Panc1 (cell line): ENCODE measurements around the gene ERGIC1. TPM values are rescaled to one million over a fixed set of nuclear protein-coding genes. Genes with fewer than 3 reads are reported as not detected.
A peak's percentile ranks its signal among the peaks of the same experiment; 100 is the strongest.

Experiments
- ATAC-seq: fragments of 200-7000 bp; cut with Tn5 transposase; 2 replicates; pipeline ENCODE4 v1.9.1; 2020; ENCODE audit warnings: mild to moderate bottlenecking, moderate library complexity
- BruUV-seq: library from RNA; stranded (reverse); fragments of 400-500 nt; replicated peaks from 2 replicates; lab custom pipeline; 2021; lab: Mats Ljungman, UMichigan
- CTCF ChIA-PET: fragments of 300-600 bp; sonication (Branson Sonifier 250); formaldehyde crosslinking; loops from one replicate; lab custom pipeline; 2022; ENCODE audit warnings: antibody characterized with exemption; lab: Charles Lee
- POLR2A ChIA-PET: fragments of 300-600 bp; sonication (Branson Sonifier 250); formaldehyde crosslinking; loops from one replicate; lab custom pipeline; 2022; ENCODE audit warnings: antibody characterized with exemption; lab: Charles Lee
- DNase-seq: peaks from one replicate; pipeline ENCODE4 v3.0.0-alpha.2; 2010; ENCODE audit warnings: low read depth, low spot score
- H3K27ac ChIP-seq: 2 replicates; pipeline ENCODE4 v1.5.1; 2011; ENCODE audit warnings: mild to moderate bottlenecking, low read length, inconsistent platforms
- H3K27me3 ChIP-seq: fragments of 200-500 bp; sonication (Bioruptor generic); 2 replicates; pipeline ENCODE4 v1.6.0; 2014; ENCODE audit warnings: low read length, inconsistent platforms; ENCODE audit not compliant: control insufficient read depth, insufficient read depth
- H3K36me3 ChIP-seq: fragments of 200-500 bp; sonication (Bioruptor generic); 2 replicates; pipeline ENCODE4 v1.5.1; 2014; ENCODE audit warnings: inconsistent platforms, mild to moderate bottlenecking, low read length, moderate library complexity; ENCODE audit not compliant: control insufficient read depth, insufficient read depth
- H3K4me1 ChIP-seq: 2 replicates; pipeline ENCODE4 v1.5.1; 2011; ENCODE audit warnings: inconsistent platforms, mild to moderate bottlenecking, low read length, moderate library complexity; ENCODE audit not compliant: control insufficient read depth, insufficient read depth
- H3K4me3 ChIP-seq, 2 experiments: 2 replicates each; pipeline ENCODE4 v1.5.1; 2011 to 2012; ENCODE audit warnings: low read depth in 2 of 2, low read length in 2 of 2, mild to moderate bottlenecking in 2 of 2, inconsistent platforms in 1 of 2, moderate library complexity in 1 of 2
- H3K9me3 ChIP-seq: fragments of 200-500 bp; sonication (Bioruptor generic); 2 replicates; pipeline ENCODE4 v1.5.1; 2014; ENCODE audit warnings: low read depth, mild to moderate bottlenecking, inconsistent platforms, low read length, moderate library complexity; ENCODE audit not compliant: control insufficient read depth, insufficient read depth
- POLR2AphosphoS5 ChIP-seq: IDR thresholded peaks from 2 replicates; pipeline ENCODE4 v1.6.1; 2012; ENCODE audit warnings: mild to moderate bottlenecking, low read depth, low read length, moderate library complexity
- SIN3A ChIP-seq: IDR thresholded peaks from 2 replicates; pipeline ENCODE4 v1.6.1; 2012; ENCODE audit warnings: low read depth, mild to moderate bottlenecking, low read length, moderate library complexity, borderline replicate concordance; ENCODE audit not compliant: insufficient read depth
- TCF7L2 ChIP-seq: IDR thresholded peaks from 2 replicates; pipeline ENCODE4 v1.6.1; 2011; ENCODE audit warnings: mild to moderate bottlenecking, low read depth, low read length, inconsistent platforms
- in situ Hi-C: cut with HindIII; loops from 2 replicates; pipeline ENCODE4 v1.10.0; 2016; ENCODE audit warnings: low sequenced_read_pairs, low pct_unique_long_range_greater_than_20kb
- intact Hi-C: fragments of 100-400 bp; cut with micrococcal nuclease; formaldehyde crosslinking; loops from one replicate; pipeline ENCODE4 v1.10.0; 2022; ENCODE audit not compliant: unreplicated experiment
- total RNA-seq: library from RNA; stranded (reverse); gene quantifications from one replicate; pipeline ENCODE4 v1.2.1, GENCODE V29; 2021; ENCODE audit not compliant: unreplicated experiment
- TF ChIP-seq, protein P1 (sequence below): fragments of 450-650 bp; IDR thresholded peaks from 2 replicates; pipeline ENCODE4 v1.5.1; 2017; ENCODE audit warnings: mild to moderate bottlenecking
- TF ChIP-seq, protein P2 (sequence below), 2 experiments: IDR thresholded peaks; 2 replicates each; pipeline ENCODE4 v1.6.1; 2011 to 2012; ENCODE audit warnings: low read depth in 2 of 2, control low read depth in 1 of 2, low read length in 1 of 2, mild to moderate bottlenecking in 1 of 2, moderate library complexity in 1 of 2; ENCODE audit not compliant: insufficient read depth in 1 of 2

ERGIC1 gene
- total RNA-seq, 1 experiment from 2014 or later = 206 TPM

DNA sequence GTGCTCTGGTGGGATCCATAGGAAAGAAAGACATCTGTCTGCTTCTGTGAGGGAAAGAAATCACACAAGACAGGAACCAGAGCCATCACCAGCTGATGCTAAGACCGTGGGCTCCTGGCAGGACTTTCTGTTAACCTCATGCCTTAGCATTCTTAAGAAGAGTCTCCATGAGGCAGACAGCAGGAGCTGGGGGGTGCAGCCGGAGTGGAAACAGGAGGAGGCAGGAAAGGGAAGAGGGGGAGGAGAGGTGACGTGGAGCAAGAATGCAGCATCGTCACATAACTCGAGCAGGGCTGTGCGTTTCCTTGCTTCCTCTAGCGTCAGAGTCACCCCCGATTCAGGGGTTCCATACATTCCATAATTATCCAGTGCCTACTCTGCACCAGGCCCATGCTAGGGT lies 53.6 kb downstream of the ERGIC1 start:
- Histone ChIP-seq H3K36me3 (peaks cover 5% of the 10 kb centered on the region; the same call in 1 of the 2 replicates), H3K27ac (peak overlapping the region; percentile 52; the same call in 1 of the 2 replicates), H3K9me3 (peaks cover 3% of the 10 kb centered on the region; the same call in 1 of the 2 replicates), H3K27me3 (no peaks in the 10 kb centered on the region), H3K4me3 (no peak overlapping the region), H3K4me1 (peaks cover 16% of the 10 kb centered on the region)
- TF ChIP-seq POLR2AphosphoS5 (no peak), TCF7L2 (no peak), SIN3A (no peak)
- TF ChIP-seq, protein P1, sequence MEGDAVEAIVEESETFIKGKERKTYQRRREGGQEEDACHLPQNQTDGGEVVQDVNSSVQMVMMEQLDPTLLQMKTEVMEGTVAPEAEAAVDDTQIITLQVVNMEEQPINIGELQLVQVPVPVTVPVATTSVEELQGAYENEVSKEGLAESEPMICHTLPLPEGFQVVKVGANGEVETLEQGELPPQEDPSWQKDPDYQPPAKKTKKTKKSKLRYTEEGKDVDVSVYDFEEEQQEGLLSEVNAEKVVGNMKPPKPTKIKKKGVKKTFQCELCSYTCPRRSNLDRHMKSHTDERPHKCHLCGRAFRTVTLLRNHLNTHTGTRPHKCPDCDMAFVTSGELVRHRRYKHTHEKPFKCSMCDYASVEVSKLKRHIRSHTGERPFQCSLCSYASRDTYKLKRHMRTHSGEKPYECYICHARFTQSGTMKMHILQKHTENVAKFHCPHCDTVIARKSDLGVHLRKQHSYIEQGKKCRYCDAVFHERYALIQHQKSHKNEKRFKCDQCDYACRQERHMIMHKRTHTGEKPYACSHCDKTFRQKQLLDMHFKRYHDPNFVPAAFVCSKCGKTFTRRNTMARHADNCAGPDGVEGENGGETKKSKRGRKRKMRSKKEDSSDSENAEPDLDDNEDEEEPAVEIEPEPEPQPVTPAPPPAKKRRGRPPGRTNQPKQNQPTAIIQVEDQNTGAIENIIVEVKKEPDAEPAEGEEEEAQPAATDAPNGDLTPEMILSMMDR = no peak
- TF ChIP-seq, protein P2, sequence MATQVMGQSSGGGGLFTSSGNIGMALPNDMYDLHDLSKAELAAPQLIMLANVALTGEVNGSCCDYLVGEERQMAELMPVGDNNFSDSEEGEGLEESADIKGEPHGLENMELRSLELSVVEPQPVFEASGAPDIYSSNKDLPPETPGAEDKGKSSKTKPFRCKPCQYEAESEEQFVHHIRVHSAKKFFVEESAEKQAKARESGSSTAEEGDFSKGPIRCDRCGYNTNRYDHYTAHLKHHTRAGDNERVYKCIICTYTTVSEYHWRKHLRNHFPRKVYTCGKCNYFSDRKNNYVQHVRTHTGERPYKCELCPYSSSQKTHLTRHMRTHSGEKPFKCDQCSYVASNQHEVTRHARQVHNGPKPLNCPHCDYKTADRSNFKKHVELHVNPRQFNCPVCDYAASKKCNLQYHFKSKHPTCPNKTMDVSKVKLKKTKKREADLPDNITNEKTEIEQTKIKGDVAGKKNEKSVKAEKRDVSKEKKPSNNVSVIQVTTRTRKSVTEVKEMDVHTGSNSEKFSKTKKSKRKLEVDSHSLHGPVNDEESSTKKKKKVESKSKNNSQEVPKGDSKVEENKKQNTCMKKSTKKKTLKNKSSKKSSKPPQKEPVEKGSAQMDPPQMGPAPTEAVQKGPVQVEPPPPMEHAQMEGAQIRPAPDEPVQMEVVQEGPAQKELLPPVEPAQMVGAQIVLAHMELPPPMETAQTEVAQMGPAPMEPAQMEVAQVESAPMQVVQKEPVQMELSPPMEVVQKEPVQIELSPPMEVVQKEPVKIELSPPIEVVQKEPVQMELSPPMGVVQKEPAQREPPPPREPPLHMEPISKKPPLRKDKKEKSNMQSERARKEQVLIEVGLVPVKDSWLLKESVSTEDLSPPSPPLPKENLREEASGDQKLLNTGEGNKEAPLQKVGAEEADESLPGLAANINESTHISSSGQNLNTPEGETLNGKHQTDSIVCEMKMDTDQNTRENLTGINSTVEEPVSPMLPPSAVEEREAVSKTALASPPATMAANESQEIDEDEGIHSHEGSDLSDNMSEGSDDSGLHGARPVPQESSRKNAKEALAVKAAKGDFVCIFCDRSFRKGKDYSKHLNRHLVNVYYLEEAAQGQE (IDR thresholded peaks at IDR 0.05; ENCODE audit: insufficient read depth in 1 of 2, low read depth in 2 of 2, low read length in 1 of 2) = no peak
- in situ Hi-C loops (no loop called here), intact Hi-C loops (no loop called here)
- CTCF ChIA-PET = no interaction called here
- POLR2A ChIA-PET = no interaction called here
- DNase-seq (no peak), ATAC-seq (no peak)
- BruUV-seq = no TSS peak

DNA sequence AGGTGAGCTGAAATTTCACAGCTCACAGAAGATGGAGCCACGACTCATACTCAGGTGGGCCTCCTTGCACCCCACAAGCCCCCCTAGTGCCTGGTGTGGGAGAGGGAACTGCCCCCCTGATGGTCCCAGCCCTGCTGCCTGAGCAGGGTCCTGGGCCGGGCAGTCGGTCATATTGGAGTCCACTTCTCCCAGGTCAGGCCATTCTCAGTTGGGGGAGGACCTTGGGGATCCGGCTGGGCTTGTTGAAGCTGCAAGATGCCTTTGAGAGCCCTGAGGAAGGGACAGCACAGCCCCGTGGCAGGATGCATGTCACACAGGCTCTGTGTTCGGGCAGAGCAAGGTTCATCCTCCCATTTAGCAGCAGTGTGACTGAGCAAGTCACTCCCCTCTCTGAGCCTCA lies 56.6 kb downstream of the ERGIC1 start:
- BruUV-seq = no TSS peak
- in situ Hi-C loops = no loop called here

More for the DNA sequence above, 56.6 kb downstream of the ERGIC1 start:
- Histone ChIP-seq H3K27ac (no peak overlapping the region), H3K9me3 (no peaks in the 10 kb centered on the region), H3K27me3 (no peaks in the 10 kb centered on the region), H3K36me3 (peaks cover 5% of the 10 kb centered on the region; the same call in 1 of the 2 replicates), H3K4me1 (peaks cover 20% of the 10 kb centered on the region), H3K4me3 (no peak overlapping the region)
- CTCF ChIA-PET = no interaction called here
- intact Hi-C loops = no loop called here
- TF ChIP-seq, protein P1 = no peak
- no peak for TF ChIP-seq TCF7L2
- TF ChIP-seq SIN3A = no peak
- TF ChIP-seq, protein P2 (IDR thresholded peaks at IDR 0.05; ENCODE audit: insufficient read depth in 1 of 2, low read depth in 2 of 2, low read length in 1 of 2) = no peak
- TF ChIP-seq POLR2AphosphoS5 = no peak
- POLR2A ChIA-PET = interaction anchor here (0.6 kb wide), 1 partner anchor 109 kb away, joined by 3 read pairs; no protein-coding TSS in a partner anchor
- ATAC-seq (peak; percentile 47; the same call in 1 of the 2 replicates), DNase-seq (no peak)
